22Rv1 (cell line): ENCODE results near the gene MCOLN1.

Source experiments
- CTCF ChIP-seq: fragments of 450-650 bp; IDR thresholded peaks from 2 replicates; pipeline ENCODE4 v1.5.1; 2017; ENCODE audit warnings: mild to moderate bottlenecking
- ZFX ChIP-seq: fragments of 450-650 bp; IDR thresholded peaks from 2 replicates; pipeline ENCODE4 v1.6.1; 2017; ENCODE audit warnings: antibody characterized with exemption, borderline replicate concordance

- TF ChIP-seq CTCF (peak; percentile 61), ZFX (no peak)
Observed at GRCh38 chr19:7497292-7497691, 25.1 kb upstream of the MCOLN1 start.
